ENCODE results near the gene PKD2L2.

Gene PKD2L2

DNA sequence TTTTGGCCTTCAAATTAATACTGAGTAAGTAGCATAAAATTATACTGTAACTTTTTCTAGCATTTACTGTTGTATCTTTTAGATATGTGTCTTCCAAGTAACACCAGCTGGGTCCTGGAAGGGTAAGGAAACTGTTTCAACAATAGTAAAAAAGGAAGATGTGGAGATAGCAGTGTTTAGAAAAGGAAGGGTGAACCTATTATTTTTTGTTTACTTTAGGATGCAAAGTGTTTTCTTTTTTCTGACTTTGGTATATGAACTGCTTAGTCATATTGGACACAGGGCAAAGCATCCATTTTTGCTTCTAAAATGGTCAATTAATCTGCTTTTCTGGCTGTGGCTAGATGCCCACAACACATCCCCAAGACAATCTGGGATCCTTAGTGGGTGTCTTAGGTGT, 5.3 kb downstream of the PKD2L2 start:
- Histone ChIP-seq H3K27ac (ENCODE audit: low read depth, low read length) (no peak overlapping the region), H3K4me3 (ENCODE audit: insufficient read depth, low read length, poor library complexity, severe bottlenecking) (no peak overlapping the region), H3K4me2 (ENCODE audit: low read depth, low read length, poor library complexity, severe bottlenecking) (no peak overlapping the region)

DNA sequence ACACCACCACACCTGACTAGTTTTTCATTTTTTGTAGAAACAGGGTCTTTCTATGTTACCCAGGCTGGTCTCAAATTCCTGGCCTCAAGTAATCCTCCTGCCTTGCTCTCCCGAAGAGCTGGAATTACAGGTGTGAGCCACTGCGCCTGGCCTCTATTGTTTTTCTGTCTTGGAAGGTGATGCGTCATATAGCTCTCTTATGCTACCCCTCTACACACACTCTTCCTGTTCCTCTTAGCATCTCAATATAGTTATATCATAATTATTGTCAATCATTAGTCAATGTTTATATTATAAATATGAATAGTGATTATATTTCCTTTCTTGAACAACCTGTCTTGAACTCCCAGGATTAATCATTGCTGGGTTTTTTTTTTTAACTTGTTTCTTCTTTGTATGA, 7.3 kb downstream of the PKD2L2 start:
- H2AFZ ChIP-seq (ENCODE audit: low read depth, low read length, severe bottlenecking) = no peak overlapping the region

More for the DNA sequence above, 5.3 kb downstream of the PKD2L2 start:
- H3K9ac ChIP-seq (ENCODE audit: low read length) = no peak overlapping the region
- H3K79me2 ChIP-seq (ENCODE audit: insufficient read depth, low read length) = no peaks in the 10 kb centered on the region
- H3K36me3 ChIP-seq (ENCODE audit: low read length) = no peaks in the 10 kb centered on the region
- no peaks in the 10 kb centered on the region for H3K9me2 ChIP-seq (replicated peaks; ENCODE audit: insufficient read depth, low read length)
- H2AFZ ChIP-seq (ENCODE audit: low read depth, low read length, severe bottlenecking) = no peak overlapping the region
- peaks cover 8% of the 10 kb centered on the region; the same call in 1 of the 2 replicates for H3F3A ChIP-seq (ENCODE audit: insufficient read depth)
- H3K27me3 ChIP-seq (ENCODE audit: low read length) = no peaks in the 10 kb centered on the region
- no peaks in the 10 kb centered on the region for H3K9me3 ChIP-seq (ENCODE audit: insufficient read depth, low read length)
- no peak for TF ChIP-seq EZH2phosphoT487 (conservative IDR thresholded peaks at IDR 0.05; ENCODE audit: low read length)
- TF ChIP-seq, protein P1, sequence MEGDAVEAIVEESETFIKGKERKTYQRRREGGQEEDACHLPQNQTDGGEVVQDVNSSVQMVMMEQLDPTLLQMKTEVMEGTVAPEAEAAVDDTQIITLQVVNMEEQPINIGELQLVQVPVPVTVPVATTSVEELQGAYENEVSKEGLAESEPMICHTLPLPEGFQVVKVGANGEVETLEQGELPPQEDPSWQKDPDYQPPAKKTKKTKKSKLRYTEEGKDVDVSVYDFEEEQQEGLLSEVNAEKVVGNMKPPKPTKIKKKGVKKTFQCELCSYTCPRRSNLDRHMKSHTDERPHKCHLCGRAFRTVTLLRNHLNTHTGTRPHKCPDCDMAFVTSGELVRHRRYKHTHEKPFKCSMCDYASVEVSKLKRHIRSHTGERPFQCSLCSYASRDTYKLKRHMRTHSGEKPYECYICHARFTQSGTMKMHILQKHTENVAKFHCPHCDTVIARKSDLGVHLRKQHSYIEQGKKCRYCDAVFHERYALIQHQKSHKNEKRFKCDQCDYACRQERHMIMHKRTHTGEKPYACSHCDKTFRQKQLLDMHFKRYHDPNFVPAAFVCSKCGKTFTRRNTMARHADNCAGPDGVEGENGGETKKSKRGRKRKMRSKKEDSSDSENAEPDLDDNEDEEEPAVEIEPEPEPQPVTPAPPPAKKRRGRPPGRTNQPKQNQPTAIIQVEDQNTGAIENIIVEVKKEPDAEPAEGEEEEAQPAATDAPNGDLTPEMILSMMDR (IDR thresholded peaks at IDR 0.05; ENCODE audit: insufficient read depth, low read length, poor library complexity, severe bottlenecking) = no peak
- no peaks in the 10 kb centered on the region for H4K20me1 ChIP-seq (ENCODE audit: low read depth, low read length)

DNA sequence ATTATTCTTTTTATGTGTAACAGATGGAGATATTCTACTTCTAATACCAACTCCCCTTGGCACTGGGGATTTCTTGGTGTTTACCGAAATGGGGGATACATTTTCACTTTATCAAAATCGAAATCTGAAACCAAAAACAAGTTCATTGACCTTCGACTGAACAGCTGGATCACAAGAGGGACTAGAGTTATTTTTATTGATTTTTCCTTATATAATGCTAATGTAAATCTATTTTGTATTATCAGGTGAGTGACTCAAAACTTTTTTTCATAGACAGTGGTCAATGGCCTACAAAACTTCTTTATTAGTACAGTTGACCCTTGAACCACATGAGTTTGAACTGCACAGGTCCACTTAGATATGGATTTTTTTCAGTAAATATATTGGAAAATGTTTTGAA, 10.2 kb downstream of the PKD2L2 start:
- Histone ChIP-seq H3K79me2 (ENCODE audit: insufficient read depth, low read length) (no peaks in the 10 kb centered on the region), H3K27ac (ENCODE audit: low read depth, low read length) (no peak overlapping the region), H3F3A (ENCODE audit: insufficient read depth) (no peaks in the 10 kb centered on the region), H3K4me3 (ENCODE audit: insufficient read depth, low read length, poor library complexity, severe bottlenecking) (no peak overlapping the region), H3K9ac (ENCODE audit: low read length) (no peak overlapping the region), H3K36me3 (ENCODE audit: low read length) (no peaks in the 10 kb centered on the region), H4K20me1 (ENCODE audit: low read depth, low read length) (no peaks in the 10 kb centered on the region), H3K4me2 (ENCODE audit: low read depth, low read length, poor library complexity, severe bottlenecking) (no peak overlapping the region), H3K9me3 (ENCODE audit: insufficient read depth, low read length) (no peaks in the 10 kb centered on the region), H3K27me3 (ENCODE audit: low read length) (no peaks in the 10 kb centered on the region), H2AFZ (ENCODE audit: low read depth, low read length, severe bottlenecking) (no peak overlapping the region), H3K9me2 (replicated peaks; ENCODE audit: insufficient read depth, low read length) (no peaks in the 10 kb centered on the region)
- TF ChIP-seq, protein P1 (IDR thresholded peaks at IDR 0.05; ENCODE audit: insufficient read depth, low read length, poor library complexity, severe bottlenecking) = no peak
- no peak for TF ChIP-seq EZH2phosphoT487 (conservative IDR thresholded peaks at IDR 0.05; ENCODE audit: low read length)

More for the DNA sequence above, 7.3 kb downstream of the PKD2L2 start:
- no peak for TF ChIP-seq EZH2phosphoT487 (conservative IDR thresholded peaks at IDR 0.05; ENCODE audit: low read length)
- TF ChIP-seq, protein P1 (IDR thresholded peaks at IDR 0.05; ENCODE audit: insufficient read depth, low read length, poor library complexity, severe bottlenecking) = no peak
- no peaks in the 10 kb centered on the region for H4K20me1 ChIP-seq (ENCODE audit: low read depth, low read length)
- H3K79me2 ChIP-seq (ENCODE audit: insufficient read depth, low read length) = no peaks in the 10 kb centered on the region
- H3K4me2 ChIP-seq (ENCODE audit: low read depth, low read length, poor library complexity, severe bottlenecking) = no peak overlapping the region
- H3K27me3 ChIP-seq (ENCODE audit: low read length) = no peaks in the 10 kb centered on the region
- H3K9ac ChIP-seq (ENCODE audit: low read length) = no peak overlapping the region
- no peaks in the 10 kb centered on the region for H3K9me3 ChIP-seq (ENCODE audit: insufficient read depth, low read length)
- no peaks in the 10 kb centered on the region for H3K9me2 ChIP-seq (replicated peaks; ENCODE audit: insufficient read depth, low read length)
- no peak overlapping the region for H3K4me3 ChIP-seq (ENCODE audit: insufficient read depth, low read length, poor library complexity, severe bottlenecking)
- H3K36me3 ChIP-seq (ENCODE audit: low read length) = no peaks in the 10 kb centered on the region
- no peaks in the 10 kb centered on the region for H3F3A ChIP-seq (ENCODE audit: insufficient read depth)
- H3K27ac ChIP-seq (ENCODE audit: low read depth, low read length) = no peak overlapping the region
